ENCODE measurements around the gene HECW1. TPM values are rescaled to one million over a fixed set of nuclear protein-coding genes. Genes with fewer than 3 reads are reported as not detected.

Gene HECW1
- total and polyA plus RNA-seq, 10 of the 15 experiments (the other 5 are each of a cell fraction or from before 2014, with no cell fraction given) = under 0.01 to 0.31 (median 0.04) TPM; not detected in 3

DNA sequence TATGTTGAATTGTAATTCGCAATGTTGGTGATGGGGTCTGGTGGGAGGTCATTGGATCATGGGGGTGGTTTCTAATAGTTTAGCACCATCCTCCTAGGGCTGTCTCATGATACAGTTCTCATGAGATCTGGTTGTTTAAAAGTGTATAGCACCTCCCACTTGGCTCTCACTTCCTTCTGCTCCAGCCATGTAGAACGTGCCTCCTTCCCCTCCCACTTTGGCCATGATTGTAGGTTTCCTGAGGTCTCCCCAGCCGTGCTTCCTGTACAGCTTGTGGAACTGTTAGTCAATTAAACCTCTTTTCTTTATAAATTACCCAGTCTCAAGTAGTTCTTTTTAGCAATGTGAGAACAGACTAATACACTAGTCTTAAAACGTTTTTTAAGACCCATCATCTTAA, 15.6 kb upstream of the HECW1 start:
- TF ChIP-seq RB1 (IDR thresholded peaks at IDR 0.05; ENCODE audit: borderline replicate concordance) = no peak
- TF ChIP-seq DPF2 (IDR thresholded peaks at IDR 0.05) = no peak
- no peak for TF ChIP-seq RELA (IDR thresholded peaks at IDR 0.05; ENCODE audit: borderline replicate concordance, partially characterized antibody)
- TF ChIP-seq SUPT20H (IDR thresholded peaks at IDR 0.05; ENCODE audit: borderline replicate concordance, control insufficient read depth, low read depth, low read length) = no peak
- no peak for TF ChIP-seq ZNF207 (IDR thresholded peaks at IDR 0.05; ENCODE audit: borderline replicate concordance)
- H3K36me3 ChIP-seq (ENCODE audit: control insufficient read depth in 2 of 2, insufficient read depth in 2 of 2, low read length in 1 of 2) = no peaks in the 10 kb centered on the region
- H3K9ac ChIP-seq (ENCODE audit: control insufficient read depth, insufficient read depth, low read length) = no peak overlapping the region
- FAIRE-seq (no peak), DNase-seq (ENCODE audit: low read depth, low spot score) (no peak), ATAC-seq (0 out of 3 replicates have a peak, but pooled peaks have one; percentile 33)
- ChIA-PET CTCF (no interaction called here), POLR2A (no interaction called here), RAD21 (ENCODE audit: unreplicated experiment) (no interaction called here), SMC1A (ENCODE audit: uncharacterized antibody, unreplicated experiment) (no interaction called here)
- peaks cover 9% of the 10 kb centered on the region; the same call in 2 of the 3 replicates for H3K9me3 ChIP-seq (replicated peaks; ENCODE audit: control insufficient read depth, insufficient read depth, low read length)
- no peak overlapping the region for H3K4me2 ChIP-seq (ENCODE audit: control insufficient read depth, insufficient read depth)
- no peak overlapping the region for H3K27ac ChIP-seq (ENCODE audit: control insufficient read depth, insufficient read depth)
- intact Hi-C loops (cut with micrococcal nuclease; ENCODE audit: unreplicated experiment) = no loop called here
- H4K20me1 ChIP-seq (ENCODE audit: control insufficient read depth, insufficient read depth) = no peaks in the 10 kb centered on the region
- BruUV-seq (replicated peaks) = no TSS peak
- WGBS (ENCODE audit: insufficient coverage, insufficient replicate concordance, low lambda C conversion rate, missing lambda C conversion rate) = 34% methylated on average over 4 of the region's 4 CpGs
- H3K79me2 ChIP-seq (ENCODE audit: control insufficient read depth, insufficient read depth, low read length) = no peaks in the 10 kb centered on the region
- no peaks in the 10 kb centered on the region for H3K27me3 ChIP-seq (replicated peaks in 1 of 2; ENCODE audit: control insufficient read depth in 2 of 2, insufficient read depth in 2 of 2, low read length in 1 of 2)
- peak overlapping the region; percentile 17 for H2AFZ ChIP-seq (ENCODE audit: control insufficient read depth, low read depth, low read length)
- no peak overlapping the region for H3K4me3 ChIP-seq
- no peaks in the 10 kb centered on the region for H3K4me1 ChIP-seq (ENCODE audit: control insufficient read depth, insufficient read depth, low read length)
- in situ Hi-C loops (cut with MboI) = no loop called here

GRCh38 chr7:43099750-43100149, 12.7 kb upstream of the HECW1 start:
- ChIA-PET POLR2A (no interaction called here), RAD21 (ENCODE audit: unreplicated experiment) (interaction anchor here (1.2 kb wide), 1 partner anchor 46 kb away, joined by 3 read pairs; no protein-coding TSS in a partner anchor), SMC1A (ENCODE audit: uncharacterized antibody, unreplicated experiment) (no interaction called here), CTCF (interaction anchor here (1.0 to 1.1 kb wide), 2 partner anchors 8 to 158 kb away, joined by 3 to 4 read pairs; no protein-coding TSS in a partner anchor)
- H3K4me1 ChIP-seq (ENCODE audit: control insufficient read depth, insufficient read depth, low read length) = no peaks in the 10 kb centered on the region
- H3K27me3 ChIP-seq (replicated peaks in 1 of 2; ENCODE audit: control insufficient read depth in 2 of 2, insufficient read depth in 2 of 2, low read length in 1 of 2) = no peaks in the 10 kb centered on the region
- intact Hi-C loops (cut with micrococcal nuclease; ENCODE audit: unreplicated experiment) = no loop called here
- no peaks in the 10 kb centered on the region for H4K20me1 ChIP-seq (ENCODE audit: control insufficient read depth, insufficient read depth)
- H3K9ac ChIP-seq (ENCODE audit: control insufficient read depth, insufficient read depth, low read length) = no peak overlapping the region
- H3K36me3 ChIP-seq (ENCODE audit: control insufficient read depth in 2 of 2, insufficient read depth in 2 of 2, low read length in 1 of 2) = no peaks in the 10 kb centered on the region
- no TSS peak for BruUV-seq (replicated peaks)
- ATAC-seq = peak; percentile 70
- no peak overlapping the region for H3K27ac ChIP-seq (ENCODE audit: control insufficient read depth, insufficient read depth)
- H3K9me3 ChIP-seq (replicated peaks; ENCODE audit: control insufficient read depth, insufficient read depth, low read length) = peaks cover 9% of the 10 kb centered on the region; the same call in 2 of the 3 replicates
- in situ Hi-C loops (cut with MboI) = loop anchor here (5.0 kb wide), 1 partner anchor 157 kb away; no protein-coding TSS in a partner anchor
- H3K4me3 ChIP-seq = no peak overlapping the region
- DNase-seq (ENCODE audit: low read depth, low spot score) = no peak
- WGBS (ENCODE audit: insufficient coverage, insufficient replicate concordance, low lambda C conversion rate, missing lambda C conversion rate) = 19% methylated on average over 6 of the region's 6 CpGs
- no peaks in the 10 kb centered on the region for H3K79me2 ChIP-seq (ENCODE audit: control insufficient read depth, insufficient read depth, low read length)
- TF ChIP-seq, protein P1, sequence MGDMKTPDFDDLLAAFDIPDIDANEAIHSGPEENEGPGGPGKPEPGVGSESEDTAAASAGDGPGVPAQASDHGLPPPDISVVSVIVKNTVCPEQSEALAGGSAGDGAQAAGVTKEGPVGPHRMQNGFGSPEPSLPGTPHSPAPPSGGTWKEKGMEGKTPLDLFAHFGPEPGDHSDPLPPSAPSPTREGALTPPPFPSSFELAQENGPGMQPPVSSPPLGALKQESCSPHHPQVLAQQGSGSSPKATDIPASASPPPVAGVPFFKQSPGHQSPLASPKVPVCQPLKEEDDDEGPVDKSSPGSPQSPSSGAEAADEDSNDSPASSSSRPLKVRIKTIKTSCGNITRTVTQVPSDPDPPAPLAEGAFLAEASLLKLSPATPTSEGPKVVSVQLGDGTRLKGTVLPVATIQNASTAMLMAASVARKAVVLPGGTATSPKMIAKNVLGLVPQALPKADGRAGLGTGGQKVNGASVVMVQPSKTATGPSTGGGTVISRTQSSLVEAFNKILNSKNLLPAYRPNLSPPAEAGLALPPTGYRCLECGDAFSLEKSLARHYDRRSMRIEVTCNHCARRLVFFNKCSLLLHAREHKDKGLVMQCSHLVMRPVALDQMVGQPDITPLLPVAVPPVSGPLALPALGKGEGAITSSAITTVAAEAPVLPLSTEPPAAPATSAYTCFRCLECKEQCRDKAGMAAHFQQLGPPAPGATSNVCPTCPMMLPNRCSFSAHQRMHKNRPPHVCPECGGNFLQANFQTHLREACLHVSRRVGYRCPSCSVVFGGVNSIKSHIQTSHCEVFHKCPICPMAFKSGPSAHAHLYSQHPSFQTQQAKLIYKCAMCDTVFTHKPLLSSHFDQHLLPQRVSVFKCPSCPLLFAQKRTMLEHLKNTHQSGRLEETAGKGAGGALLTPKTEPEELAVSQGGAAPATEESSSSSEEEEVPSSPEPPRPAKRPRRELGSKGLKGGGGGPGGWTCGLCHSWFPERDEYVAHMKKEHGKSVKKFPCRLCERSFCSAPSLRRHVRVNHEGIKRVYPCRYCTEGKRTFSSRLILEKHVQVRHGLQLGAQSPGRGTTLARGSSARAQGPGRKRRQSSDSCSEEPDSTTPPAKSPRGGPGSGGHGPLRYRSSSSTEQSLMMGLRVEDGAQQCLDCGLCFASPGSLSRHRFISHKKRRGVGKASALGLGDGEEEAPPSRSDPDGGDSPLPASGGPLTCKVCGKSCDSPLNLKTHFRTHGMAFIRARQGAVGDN (IDR thresholded peaks at IDR 0.05) = no peak
- peak in 1 of 2 experiments; percentile 35; a peak in 1 of 4 replicates for TF ChIP-seq BHLHE40 (IDR thresholded peaks at IDR 0.05; ENCODE audit: borderline replicate concordance in 1 of 2, low read depth in 2 of 2, low read length in 1 of 2)
- H2AFZ ChIP-seq (ENCODE audit: control insufficient read depth, low read depth, low read length) = no peak overlapping the region
- no peak for FAIRE-seq
- H3K4me2 ChIP-seq (ENCODE audit: control insufficient read depth, insufficient read depth) = no peak overlapping the region

All from GM12878 (cell line).